HL-60/S4 (cell line): ENCODE results near the gene MCU.

Experiments
- in situ Hi-C: fragments of 300-500 bp; cut with MboI; formaldehyde crosslinking; loops from 2 replicates; pipeline ENCODE4 v1.14.3; 2022; ENCODE audit warnings: low sequenced_read_pairs

MCU gene

GRCh38 chr10:72831696-72832409 is 139.9 kb downstream of the MCU start:
- in situ Hi-C loops, result loop anchor here (10.0 kb wide), 2 partner anchors 137 to 467 kb away; partner anchors contain the start of gene MCU

GRCh38 chr10:72832701-72833100 is 140.8 kb downstream of the MCU start:
- in situ Hi-C loops, result loop anchor here (10.0 kb wide), 2 partner anchors 138 to 468 kb away; partner anchors contain the start of gene MCU

GRCh38 chr10:72834183-72834825 is 142.4 kb downstream of the MCU start:
- in situ Hi-C loops, result loop anchor here (10.0 kb wide), 2 partner anchors 140 to 470 kb away; partner anchors contain the start of gene MCU

GRCh38 chr10:72840319-72840718 is 148.4 kb downstream of the MCU start:
- in situ Hi-C loops, result no loop called here

DNA sequence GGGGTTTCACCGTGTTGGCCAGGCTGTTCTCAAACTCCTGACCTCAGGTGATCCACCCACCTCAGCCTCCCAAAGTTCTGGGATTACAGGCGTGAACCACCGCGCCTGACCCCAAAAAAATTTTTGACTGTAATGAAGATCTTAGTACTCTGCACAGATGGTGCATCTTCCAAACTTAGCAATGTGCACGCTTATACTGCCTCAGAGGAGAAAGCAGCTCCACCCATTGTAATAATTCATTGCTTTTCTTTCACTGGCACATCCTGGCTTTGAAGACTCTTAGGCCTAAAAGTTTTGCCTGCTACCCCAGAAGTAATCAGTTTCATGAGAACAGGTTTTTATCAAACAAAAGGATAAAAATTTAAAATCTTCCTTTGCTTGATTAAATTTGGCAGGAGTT is 149.5 kb downstream of the MCU start:
- in situ Hi-C loops, result no loop called here

DNA sequence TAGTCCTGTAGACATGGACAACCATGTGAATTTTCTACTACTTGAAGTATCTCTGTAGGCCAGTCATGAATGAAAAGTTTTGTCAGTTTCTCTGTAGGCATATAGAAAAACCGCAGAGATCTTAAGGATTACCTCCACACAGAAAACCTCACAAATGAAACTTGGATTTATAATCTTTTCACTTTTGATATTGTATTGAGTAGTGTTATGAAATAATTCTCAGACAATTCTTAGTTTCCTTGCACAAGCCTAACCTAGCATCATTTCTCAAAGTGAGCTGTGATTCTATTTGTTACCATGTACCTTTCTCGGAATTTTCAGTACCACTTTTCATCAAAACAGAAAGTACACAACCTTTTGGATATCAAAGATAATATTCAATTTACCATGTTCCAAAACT is 150.2 kb downstream of the MCU start:
- in situ Hi-C loops, result no loop called here

GRCh38 chr10:72846238-72846637 is 154.3 kb downstream of the MCU start:
- in situ Hi-C loops, result no loop called here

DNA sequence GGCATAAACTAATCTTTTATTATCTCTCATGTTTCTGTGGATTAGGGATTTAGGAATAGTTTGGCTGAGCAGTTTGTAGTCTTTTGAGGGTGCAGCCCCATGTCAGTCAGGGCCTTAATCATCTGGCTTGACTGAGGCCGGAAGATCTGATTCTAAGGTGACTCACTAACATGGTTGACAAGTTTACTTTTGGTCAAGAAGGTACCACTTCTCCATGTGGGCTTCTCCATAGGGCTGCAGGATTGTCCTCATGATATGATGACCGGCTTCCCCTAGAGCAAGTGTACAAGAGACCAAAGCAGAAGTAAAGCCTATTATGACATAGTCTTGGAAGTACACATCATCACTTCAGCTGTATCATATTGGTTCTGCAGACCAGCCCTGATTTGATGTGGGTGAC is 155.7 kb downstream of the MCU start:
- in situ Hi-C loops, result no loop called here

DNA sequence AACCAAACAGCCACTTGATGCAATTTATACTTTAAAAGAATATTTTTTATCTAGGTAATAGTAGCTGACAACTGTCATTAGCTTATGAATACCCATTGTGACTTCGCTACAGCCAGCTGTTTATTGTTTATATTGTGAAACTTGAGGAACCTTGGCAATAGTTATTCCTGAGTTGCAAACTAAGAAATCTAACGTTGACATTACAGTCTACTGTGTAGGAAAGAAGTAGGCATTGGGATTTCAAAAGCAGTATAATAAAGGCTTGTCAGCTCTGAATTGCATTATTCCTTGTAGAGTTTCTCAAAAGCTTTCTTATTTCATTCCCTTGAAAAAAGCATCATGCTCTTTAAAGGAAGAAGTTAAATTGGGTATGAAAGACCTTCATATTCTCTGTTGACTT is 158.9 kb downstream of the MCU start:
- in situ Hi-C loops, result no loop called here

GRCh38 chr10:72851509-72851908 is 159.6 kb downstream of the MCU start:
- in situ Hi-C loops, result no loop called here

GRCh38 chr10:72852508-72852907 is 160.6 kb downstream of the MCU start:
- in situ Hi-C loops, result no loop called here

- in situ Hi-C loops, result no loop called here
These were observed 163.2 kb downstream of the MCU start for GRCh38 chr10:72855129-72855528.

- in situ Hi-C loops, result no loop called here
These were observed 163.8 kb downstream of the MCU start for GRCh38 chr10:72855790-72856189.

DNA sequence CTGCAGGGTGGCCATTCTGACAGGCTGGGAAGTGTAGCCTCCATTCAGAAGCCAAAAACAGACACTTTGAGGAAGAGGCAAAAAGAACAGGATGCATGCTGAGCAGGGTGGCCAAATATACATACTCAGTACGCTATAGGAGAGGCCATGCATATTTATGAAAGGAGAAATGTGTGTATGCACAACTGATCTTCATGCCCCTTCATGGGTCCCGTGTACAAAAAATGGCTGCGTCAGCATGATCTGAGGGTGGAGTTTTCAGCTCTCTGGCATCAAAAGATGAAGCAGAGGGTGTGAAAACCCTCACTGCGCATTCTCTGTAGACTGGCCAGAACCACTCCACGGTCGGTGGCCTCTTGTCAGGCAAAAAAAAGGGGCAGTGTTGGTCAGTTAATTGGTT is 166.1 kb downstream of the MCU start:
- in situ Hi-C loops, result no loop called here

DNA sequence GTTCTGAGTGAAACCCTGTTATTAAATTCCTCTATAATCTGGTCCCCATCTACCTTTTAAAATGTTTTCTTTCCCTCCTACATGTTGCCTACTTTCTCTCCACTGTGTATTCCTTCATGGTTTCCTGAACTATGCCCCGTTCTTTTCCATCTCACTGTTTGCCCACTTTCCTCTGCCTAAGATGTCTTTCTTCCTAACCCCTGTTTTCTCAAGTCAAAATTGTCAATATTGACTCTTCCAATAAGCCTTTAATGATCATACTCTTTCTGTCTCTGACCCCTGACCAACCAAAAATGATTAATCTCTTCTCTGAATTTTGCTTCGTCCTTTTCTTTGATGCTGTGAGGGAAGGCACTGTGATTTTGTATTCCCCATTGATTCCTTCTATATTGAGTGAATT is 171.0 kb downstream of the MCU start:
- in situ Hi-C loops, result no loop called here

- in situ Hi-C loops, result no loop called here
These were observed 183.5 kb downstream of the MCU start for GRCh38 chr10:72875250-72876055.

GRCh38 chr10:72879245-72879644 is 187.3 kb downstream of the MCU start:
- in situ Hi-C loops, result no loop called here

GRCh38 chr10:72881291-72881690 is 189.3 kb downstream of the MCU start:
- in situ Hi-C loops, result no loop called here

DNA sequence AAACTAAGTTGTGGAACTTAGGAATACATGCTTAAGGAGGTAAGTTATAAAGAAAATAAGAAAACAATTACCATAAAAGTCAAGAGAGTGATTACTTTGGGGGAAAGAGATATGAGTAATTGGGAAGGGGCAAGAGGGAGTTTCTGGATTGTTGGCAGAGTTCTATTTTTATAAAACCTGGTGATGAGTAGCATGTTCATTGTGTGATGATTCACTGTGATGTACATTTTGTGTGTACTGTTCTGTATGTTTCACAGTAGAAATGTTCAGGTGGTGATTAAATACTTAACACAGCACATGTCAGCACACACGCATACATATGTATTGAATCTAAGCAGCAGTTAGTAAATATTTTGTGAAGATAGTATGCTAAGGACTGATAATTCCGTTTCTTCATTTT is 191.9 kb downstream of the MCU start:
- in situ Hi-C loops, result no loop called here

DNA sequence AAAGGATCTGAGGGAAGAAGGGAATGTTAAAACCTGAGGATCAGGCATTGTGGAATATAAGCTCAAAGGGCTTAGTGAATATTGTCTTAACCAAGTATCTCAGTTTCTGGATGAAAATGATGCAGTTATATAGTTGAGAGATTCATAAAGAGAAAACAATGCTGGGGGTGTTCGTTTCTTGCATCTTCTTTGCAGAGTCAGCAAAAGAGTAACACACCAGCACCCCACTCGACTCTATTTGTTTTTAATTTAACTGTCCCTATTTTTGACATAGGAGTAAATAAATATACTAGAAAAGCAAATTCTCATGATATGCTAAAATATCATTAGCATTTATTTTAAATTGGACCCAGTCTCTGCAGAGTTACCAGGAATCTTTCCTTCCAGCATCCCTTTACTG is 194.0 kb downstream of the MCU start:
- in situ Hi-C loops, result no loop called here

- in situ Hi-C loops, result no loop called here
These were observed 194.7 kb downstream of the MCU start for GRCh38 chr10:72886621-72887020.

- in situ Hi-C loops, result no loop called here
These were observed 195.1 kb downstream of the MCU start for GRCh38 chr10:72887043-72887442.
